HG02840 (cell line): Measurements from ENCODE around the gene PLXDC2.

Experiments
- ATAC-seq: cut with Tn5 transposase; IDR thresholded peaks from one replicate; pipeline ENCODE4 v1.9.1; 2021; ENCODE audit warnings: mild to moderate bottlenecking, moderate library complexity, moderate number of reproducible peaks; ENCODE audit not compliant: unreplicated experiment, low FRiP score

PLXDC2 gene

DNA sequence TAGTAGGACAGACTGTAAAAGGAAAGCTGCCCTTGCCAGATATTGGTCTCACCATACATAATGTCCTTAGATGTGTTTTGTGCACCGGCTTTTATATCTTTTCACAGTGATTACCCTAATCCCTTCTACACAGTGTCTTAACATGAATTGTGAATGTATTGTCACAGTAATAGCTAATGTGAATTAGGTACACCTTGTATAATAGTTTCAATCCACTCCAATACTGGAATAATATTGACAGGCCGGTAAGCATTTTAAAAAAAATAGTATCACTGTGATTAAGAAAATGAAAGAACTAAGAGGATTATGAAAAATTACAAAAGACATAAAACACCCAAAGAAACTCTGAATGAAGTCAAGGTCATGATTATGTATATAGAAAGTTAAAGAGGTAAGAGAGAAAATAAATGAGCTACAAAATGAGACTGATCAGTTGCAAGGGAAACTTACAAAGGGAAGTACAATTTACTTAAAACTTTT, 420.9 kb downstream of the PLXDC2 start:
- no peak for ATAC-seq

DNA sequence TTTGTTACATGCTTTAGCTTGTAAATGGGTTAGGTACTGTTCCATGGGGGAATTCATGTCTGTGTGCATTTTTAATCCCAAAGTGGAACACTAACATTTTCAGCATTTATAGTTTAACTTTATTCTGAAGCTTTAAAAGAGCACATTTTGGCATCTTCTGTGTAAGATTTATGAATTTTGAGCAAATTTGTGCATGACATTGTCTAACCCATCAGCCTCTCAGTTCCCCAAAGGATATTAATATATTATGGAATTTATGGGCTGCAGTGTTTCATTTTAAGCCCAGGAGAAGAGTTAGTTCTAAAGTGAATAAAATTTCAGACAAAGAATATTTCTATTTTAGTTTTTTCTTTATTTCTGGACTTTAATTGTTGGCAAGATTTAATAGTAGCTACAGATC, 421.4 kb downstream of the PLXDC2 start:
- no peak for ATAC-seq

DNA sequence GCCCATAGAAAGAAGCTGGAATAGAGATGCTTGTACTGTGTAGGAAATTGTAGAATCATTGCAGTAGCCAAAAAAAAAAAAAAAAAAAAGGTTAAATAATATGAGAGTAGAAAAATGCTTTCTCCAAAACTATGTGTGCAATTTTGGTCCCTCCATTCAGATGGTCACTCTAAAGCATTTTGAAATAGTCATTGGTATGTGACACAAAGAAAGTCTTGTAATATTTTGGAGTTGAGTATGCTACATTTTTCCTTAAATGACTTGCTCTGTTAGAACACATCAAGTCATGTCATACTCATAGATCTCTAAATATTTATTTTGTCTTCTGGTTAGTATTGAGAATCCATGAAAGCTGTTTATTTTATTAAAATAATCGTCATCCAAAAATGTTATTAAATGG, 424.4 kb downstream of the PLXDC2 start:
- ATAC-seq = no peak

DNA sequence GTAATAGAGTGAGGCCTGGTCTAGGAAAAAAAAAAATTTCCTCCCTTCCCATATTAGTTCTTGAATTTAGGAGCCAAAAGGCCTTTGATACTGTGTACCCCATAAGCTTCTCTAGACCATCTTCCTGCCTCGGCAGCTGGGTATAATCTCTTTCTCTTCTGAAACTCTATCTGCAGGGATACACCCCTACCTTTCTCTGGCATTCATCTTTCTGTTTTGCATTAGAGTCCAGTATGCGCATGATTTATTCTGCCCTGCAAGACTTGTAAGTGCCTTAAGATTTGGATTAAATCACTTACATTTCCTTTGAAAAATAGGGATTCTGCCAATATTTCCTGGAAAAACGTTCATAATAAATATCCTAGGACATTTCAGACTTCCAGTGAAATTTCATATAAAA, 431.2 kb downstream of the PLXDC2 start:
- no peak for ATAC-seq

DNA sequence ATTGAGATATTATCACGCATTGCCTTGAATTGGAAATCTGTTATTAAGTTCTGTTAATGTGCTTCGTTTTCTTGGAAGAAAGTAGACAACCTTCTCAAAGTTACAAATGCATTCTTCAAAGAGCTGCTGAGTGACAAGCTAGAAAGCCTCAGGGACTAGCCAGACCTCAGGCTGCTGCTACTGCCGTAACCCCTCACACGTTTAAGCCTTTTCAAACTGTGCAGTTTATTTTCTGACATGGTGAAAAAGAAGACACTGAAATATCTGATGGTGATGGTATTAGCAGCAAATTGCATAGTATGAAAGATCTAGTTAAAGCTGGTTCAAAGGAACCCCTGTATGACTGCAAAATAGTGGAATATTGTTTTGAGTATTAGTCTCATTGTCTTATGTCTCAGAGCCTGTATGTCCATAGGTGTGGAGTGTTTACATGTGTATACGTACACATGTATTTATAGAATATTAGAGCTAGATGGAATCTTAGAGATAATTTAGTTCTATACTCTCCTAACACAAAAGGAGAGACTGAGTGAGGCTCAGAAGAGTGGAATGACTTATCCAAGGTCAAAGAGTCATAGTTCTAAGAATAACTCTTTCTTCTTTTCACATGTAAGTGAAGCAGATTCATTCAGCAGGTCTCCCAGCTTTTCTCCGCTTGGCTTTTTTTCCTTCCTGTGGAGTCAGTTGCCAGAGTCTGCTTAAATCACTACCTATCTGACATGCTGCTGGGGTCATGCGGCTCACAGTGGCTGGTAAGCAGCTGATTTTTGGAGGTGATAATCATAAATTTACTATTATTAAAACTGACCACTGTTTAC, 431.9 kb downstream of the PLXDC2 start:
- no peak for ATAC-seq

DNA sequence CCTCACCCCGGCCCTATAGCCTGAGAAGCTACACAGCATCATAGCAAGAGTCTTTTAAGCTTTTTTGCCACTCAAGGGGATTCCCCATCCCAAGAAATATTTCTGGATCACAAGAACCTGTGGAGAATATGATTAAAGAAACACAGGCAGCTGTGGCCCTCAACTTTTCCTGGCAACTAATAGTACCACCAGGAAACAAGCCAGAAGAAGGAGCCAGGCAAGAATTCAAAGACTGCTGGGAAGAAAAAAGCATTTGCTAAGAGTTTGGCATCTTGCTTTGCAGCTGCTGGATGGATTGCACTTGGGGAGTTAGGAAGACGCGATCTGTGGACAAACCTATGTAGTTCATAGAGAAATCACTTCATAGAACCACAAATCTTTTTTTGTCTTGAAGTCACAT, 437.8 kb downstream of the PLXDC2 start:
- no peak for ATAC-seq

DNA sequence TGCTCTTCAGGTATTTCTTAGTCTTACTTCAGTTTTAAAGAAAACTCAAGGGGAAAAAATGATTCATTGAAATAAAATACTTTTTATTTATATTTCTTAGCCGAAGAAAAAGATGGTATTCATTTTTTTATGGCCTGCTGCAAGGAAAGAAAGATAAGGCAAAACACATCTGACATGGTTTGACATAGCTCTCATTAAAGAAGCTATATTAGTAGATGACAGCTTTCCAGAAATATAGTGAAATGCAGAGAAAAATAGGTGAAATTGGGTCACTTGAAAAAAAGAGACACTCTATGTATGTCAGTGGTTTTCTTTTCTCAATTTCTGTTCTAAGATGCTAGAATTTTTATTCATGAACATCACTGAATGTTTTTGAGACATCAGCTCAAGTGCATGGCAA, 438.3 kb downstream of the PLXDC2 start:
- ATAC-seq = no peak

DNA sequence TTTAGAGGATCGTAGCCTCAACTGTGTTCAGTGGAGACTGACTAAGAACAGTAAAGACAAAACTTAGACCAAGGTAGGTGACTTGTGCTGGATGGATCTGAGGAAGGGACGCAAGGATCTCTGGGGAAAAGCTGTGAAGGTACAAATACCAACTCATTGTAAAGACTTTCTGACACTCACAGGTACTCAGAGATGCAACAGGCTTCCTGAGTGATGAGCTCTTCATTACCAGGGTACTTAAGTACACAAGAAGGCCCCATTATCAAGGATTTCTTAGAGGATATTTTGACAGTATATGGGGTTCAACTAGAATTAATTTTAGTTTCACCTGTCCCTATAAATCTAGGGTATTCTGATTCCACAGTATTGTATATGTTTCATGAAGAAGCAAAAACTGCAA, 440.7 kb downstream of the PLXDC2 start:
- no peak for ATAC-seq

DNA sequence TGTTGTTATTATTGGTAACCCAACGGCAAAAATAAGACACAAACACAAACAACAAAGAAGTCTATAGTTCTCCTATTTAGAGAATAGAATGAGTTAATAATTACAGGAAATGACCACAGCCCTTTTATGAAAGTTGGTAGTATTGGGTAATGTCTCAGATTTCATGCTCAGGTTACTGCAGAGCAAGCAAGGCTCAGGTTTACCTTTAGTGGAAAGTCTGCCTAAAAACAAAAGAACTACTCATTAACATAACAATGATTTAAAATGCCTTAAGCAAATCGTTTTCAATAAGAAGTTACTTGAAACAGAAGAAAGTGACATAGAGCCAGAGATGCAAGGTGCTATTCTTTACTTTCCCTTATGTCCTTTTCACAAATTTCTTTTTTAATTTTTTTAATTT, 441.2 kb downstream of the PLXDC2 start:
- no peak for ATAC-seq

DNA sequence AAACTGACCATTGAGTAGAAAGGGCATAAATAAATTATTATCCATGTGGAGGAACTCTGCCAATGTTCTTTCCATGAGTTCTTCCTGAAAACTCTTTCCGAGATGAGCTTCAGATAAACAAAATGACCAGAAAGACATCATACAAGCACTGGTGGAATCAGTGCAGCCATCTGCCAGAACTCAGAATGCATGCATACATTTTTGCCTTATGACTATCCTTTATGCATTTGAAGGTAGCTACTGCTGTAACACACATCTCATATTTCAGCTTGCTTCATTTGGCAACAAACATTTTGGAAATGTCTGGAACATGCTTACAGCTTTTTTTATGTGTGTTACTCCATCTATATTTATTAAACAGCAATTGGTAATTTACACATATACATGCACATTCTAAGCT, 448.9 kb downstream of the PLXDC2 start:
- ATAC-seq = no peak

DNA sequence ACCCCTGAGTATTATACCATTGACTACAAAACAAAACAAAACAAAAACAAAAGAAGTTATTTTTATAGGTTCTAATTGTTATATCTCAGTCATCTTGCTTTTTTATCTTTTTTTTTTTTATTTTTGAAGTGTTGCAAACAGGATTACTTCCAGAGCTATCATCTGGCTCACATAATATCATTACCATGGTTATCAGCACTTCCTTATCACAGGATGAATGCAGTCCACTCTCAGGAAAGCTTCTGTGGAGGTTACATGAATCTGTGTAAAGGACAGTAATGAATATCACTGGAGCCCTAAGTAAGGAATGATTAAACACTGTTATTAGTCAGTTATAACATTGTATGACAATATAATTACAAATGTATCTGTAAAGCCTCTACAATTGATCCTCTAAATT, 451.5 kb downstream of the PLXDC2 start:
- ATAC-seq = no peak

DNA sequence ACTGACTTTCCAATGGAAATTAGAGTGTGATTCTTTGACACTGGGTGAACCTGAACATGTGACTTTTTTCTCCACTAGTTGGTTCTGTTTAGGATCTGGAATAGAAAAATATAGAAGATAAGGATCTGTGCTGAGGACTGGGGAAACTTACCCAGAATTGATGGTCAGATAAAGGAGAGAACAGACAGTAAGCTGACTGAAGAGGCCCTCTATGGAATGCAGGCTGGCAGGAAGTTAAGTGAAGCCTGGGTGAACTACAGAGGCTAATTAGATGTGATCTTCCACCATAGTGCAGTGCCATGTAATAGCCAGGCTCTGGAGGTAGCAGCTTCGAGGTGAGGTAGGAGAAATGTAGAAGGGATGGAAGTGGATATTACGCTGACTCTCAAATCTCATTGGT, 455.3 kb downstream of the PLXDC2 start:
- ATAC-seq = no peak

DNA sequence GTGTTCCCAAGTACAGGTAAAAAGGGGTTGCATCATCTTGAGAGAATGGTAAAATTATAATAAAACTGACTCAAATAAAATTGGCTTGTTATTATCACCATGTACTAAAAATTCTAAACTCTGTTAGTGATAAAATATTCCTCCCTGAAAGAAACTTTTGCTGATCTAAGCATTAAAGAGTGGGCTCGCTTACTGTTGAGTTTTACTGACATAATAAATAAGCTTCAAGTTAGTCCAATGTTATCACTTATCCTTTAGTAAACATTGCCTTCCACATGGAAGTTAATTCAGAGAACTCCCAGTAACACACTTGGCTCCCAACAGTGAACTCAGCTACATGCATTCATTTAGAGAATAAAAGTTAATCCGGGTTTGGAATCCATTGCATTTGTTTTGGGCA, 456.4 kb downstream of the PLXDC2 start:
- ATAC-seq = no peak

DNA sequence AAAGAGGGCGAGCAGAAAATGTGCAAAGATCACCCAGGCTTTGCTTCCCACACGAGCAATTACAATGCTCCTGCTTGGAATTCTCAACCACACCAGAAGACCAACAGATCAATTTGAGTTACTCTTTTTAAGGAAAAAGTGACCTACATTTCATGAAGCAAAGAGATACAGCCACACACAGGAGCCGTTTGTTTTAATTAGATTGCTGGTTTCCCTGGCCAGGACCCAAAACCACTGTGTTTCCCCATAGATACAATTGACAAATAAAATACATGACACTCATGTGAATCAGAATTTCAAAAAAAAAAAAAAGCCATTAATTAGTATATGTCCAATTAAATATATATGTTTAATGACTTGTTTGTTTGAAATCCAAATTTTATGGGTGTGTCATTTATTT, 458.3 kb downstream of the PLXDC2 start:
- no peak for ATAC-seq

DNA sequence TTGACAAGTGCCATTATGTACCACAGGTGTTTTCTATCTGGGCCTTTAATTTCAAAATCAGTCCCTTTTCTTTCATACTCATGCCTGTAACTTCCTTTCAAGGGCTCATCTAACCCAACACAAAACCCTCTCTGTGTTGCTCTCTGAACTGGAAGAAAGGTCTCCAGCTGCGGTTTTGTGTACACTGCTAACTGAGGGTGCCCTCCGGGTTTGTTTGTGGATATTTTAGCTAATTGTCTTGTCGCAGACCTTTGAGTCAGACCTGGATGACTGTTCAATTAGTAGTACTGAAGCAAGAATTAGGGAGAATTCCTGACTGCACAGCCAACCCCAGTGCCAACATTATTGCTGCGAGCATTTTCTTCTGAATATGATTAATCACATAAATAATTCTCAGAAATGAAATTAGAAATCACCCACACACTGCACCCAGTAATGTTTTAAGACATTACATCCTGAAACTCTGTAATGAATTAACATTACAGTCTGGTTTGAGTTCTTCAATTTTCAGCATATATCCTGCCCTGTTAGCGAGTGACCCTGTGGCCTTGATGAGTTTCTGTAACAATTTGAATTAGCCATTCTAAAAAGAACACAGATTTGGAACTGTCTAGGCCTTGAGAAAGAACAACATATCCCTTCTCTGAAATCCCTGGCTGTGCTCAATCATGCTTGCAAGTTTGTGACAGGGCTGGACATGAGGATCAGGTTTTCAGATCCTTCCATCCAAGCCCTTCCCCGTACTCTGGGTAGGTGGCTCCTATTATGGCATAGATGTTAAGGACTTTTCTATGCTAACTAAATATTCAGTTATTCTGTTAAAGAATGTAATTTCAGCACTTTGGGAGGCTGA, 460.1 kb downstream of the PLXDC2 start:
- no peak for ATAC-seq

DNA sequence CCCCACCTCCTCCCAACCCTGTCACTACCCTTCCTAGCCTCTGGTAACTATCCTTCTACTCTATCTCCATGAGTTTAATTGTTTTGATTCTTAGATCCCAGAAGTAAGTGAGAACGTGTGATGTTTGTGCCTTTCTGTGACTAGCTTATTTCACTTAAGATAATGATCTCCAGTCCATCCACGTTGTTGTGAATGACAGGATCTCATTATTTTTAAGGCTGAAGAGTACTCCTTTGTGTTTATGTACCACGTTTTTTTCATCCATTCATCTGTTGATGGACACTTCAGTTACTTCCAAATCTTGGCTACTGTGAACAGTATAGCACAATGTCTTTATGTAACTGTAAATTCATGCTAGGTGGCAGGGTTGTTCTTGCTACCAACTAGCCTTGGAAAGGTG, 461.6 kb downstream of the PLXDC2 start:
- no peak for ATAC-seq

DNA sequence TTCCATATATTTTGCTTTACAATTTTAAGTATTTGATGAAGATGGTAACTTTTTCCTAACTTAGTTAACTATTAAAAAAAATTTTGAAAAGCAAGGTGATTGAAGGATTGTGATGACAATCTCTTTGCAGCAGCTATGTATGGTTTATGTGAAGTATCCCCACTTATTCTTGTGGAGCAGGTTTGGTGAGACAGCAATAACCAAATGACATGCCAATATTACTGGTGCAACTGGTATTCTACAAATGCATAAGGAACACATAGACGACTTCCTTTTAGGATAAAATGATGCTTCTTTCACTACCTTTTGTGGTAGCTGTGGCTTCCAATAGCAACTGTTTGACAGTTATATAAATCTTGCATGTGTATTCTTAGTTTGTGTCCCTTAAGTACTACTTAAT, 465.3 kb downstream of the PLXDC2 start:
- no peak for ATAC-seq

DNA sequence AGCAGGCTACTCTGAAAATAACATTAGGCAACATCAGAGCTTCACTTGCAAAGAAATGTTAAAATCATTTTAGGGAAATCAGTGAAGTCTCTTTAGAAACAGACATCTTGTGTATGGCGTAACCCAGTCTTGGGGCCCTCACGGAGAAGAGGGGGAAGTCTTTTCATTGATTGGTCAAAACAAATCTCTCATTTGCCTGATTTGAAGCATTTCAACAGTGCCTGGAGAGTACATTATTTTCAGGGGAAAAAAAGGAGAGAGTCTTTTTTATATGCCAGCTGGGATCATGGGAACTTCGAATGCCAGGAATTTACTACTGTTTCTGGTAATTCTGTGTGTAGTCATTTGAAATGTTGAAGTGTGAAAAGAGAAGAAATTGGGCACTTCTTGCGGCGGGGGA, 471.4 kb downstream of the PLXDC2 start:
- ATAC-seq = no peak

DNA sequence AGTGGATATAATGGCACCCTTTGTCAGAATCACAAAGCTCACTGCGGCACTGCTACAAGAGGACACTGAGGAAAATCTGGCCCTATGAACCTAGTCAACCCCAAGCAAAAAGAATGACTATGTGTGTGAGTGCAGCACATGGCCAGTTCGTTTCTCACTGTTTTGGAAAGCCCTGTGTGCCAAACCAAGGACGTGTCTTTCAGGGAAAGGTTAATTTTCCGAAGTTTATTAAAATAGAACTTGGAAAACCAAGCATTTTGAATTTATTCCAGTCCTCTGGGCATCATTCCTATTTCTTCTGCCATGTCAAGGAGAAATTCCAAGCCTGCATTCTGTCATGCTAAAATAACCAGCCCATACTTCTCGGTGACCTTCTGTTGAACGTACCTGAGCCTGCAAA, 471.8 kb downstream of the PLXDC2 start:
- ATAC-seq = no peak

DNA sequence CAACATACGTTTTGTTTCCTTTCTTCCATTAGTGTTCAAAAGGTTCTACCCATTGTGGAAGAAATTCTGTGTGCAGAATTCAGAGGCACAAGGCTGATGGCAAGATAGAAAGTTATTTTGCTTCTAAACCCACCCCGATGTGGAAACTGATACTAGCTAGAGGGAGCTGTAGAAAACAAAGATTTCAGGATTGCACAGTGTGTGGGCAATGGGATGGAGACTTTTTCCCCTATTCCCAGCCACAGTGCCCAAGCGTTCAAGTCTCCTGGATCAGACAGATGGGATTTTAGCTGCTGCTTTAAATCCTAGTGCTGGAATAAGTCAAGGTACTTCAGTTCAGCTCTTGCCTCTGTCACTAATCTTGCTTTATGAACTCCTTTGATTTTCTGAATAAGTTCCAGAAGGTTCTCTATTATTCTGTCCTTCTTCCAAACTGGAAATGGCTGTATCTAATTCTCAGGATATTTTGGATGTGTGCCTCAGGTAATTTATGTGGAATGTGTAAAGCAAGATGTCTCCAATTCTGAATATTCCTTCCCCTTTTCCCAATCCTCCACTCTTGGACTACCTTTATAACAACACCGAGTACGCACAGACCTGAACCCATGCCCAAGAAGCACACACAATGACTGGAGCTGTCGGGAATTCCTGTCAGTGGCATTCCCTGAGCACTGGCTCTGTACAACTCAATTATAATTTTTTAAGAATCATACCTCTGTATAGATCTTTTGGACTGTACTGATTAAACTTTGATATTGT, 473.0 kb downstream of the PLXDC2 start:
- no peak for ATAC-seq

DNA sequence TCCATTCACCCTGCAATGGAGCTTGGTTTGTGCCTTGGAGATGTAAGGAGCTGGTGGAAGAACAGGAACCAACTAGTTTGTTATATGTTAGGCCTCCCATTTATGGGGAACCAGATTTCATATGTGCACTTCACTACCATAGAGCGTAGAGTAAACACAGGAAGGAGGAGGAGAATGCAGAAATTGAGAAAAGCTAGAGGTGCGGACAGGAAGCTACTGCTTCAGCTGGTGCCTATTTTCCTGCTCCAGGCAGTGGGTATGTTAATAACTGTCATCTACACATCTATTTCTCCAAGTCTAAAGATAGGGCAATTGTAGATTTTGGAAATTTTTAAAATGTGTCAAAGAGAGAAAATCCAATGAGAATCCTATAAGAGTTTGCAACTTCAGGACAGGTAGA, 482.2 kb downstream of the PLXDC2 start:
- ATAC-seq = no peak
